Prostate gland (tissue), 2 donors: ENCODE data around the gene KSR2. TPM values are rescaled to one million over a fixed set of nuclear protein-coding genes. Genes with fewer than 3 reads are reported as not detected.

Experiments used
- DNase-seq: peaks from one replicate; pipeline ENCODE4 v3.0.0-alpha.2; 2019; ENCODE audit warnings: low spot score
- H3K27ac ChIP-seq, 2 donors: fragments of 200-600 bp; sonication (generic); 2 replicates each; pipeline ENCODE4 v1.5.1; 2017 to 2019
- H3K27me3 ChIP-seq: fragments of 200-600 bp; sonication (generic); replicated peaks from 2 replicates; pipeline ENCODE4 v1.5.1; 2019; ENCODE audit not compliant: insufficient read depth
- H3K36me3 ChIP-seq, 2 donors: fragments of 200-600 bp; sonication (generic); 1 replicate in 1 of 2; 2 replicates in 1 of 2; pipeline versions ENCODE4 v1.5.1 to v1.8.1; 2017 to 2019
- H3K4me1 ChIP-seq: fragments of 200-600 bp; sonication (generic); replicated peaks from 2 replicates; pipeline ENCODE4 v1.5.1; 2019
- H3K4me3 ChIP-seq, 2 donors: fragments of 200-600 bp; sonication (generic); 2 replicates each; pipeline ENCODE4 v1.5.1; 2017 to 2019
- H3K9me3 ChIP-seq: fragments of 200-600 bp; sonication (generic); 2 replicates; pipeline ENCODE4 v1.5.1; 2017
- CTCF ChIP-seq, 4 experiments: fragments of 200-600 bp in 2 of 4; fragments of 450-650 bp in 2 of 4; sonication (generic) in 2 of 4; IDR thresholded peaks; 1 replicate in 3 of 4; 2 replicates in 1 of 4; pipeline ENCODE4 v1.5.1; 2016 to 2019; ENCODE audit warnings: antibody characterized with exemption in 4 of 4, mild to moderate bottlenecking in 2 of 4, moderate library complexity in 2 of 4
- POLR2A ChIP-seq: fragments of 450-650 bp; IDR thresholded peaks from one replicate; pipeline ENCODE4 v1.6.1; 2016; ENCODE audit warnings: antibody characterized with exemption, mild to moderate bottlenecking
- POLR2AphosphoS5 ChIP-seq: sonication (generic); formaldehyde crosslinking; IDR thresholded peaks from one replicate; pipeline ENCODE4 v1.6.1; 2017; ENCODE audit warnings: antibody characterized with exemption
- WGBS: methylation state at CpG from one replicate; pipeline ENCODE4 v1.1.5; 2018; 5-methylcytosine and 5-hydroxymethylcytosine counted together
- intact Hi-C: fragments of 100-400 bp; cut with DNase I; formaldehyde crosslinking; loops from one replicate; pipeline ENCODE4 v1.14.2; 2022
- total RNA-seq, 2 donors: library from RNA; depleted of rRNA; stranded (reverse); fragments of >200 nt; gene quantifications; one replicate each; pipeline ENCODE4 v1.1.0, GENCODE V29; 2016

Gene KSR2
- total RNA-seq, 2 donors from 2014 or later = 1.0 to 1.7 TPM

- no peaks in the 10 kb centered on the region for H3K27me3 ChIP-seq
- 79% methylated on average over 5 of the region's 5 CpGs for WGBS
- H3K9me3 ChIP-seq = no peaks in the 10 kb centered on the region
- no peaks in the 10 kb centered on the region for H3K36me3 ChIP-seq
- H3K4me3 ChIP-seq = no peak overlapping the region
- no peak overlapping the region for H3K27ac ChIP-seq
- no peak for TF ChIP-seq CTCF (IDR thresholded peaks at IDR 0.05)
- no peak for TF ChIP-seq POLR2A
- no peak for TF ChIP-seq POLR2AphosphoS5
- intact Hi-C loops = no loop called here
- DNase-seq = no peak
- H3K4me1 ChIP-seq = no peaks in the 10 kb centered on the region
These were observed 12.5 kb upstream of the KSR2 start for GRCh38 chr12:117981267-117981666.

- H3K9me3 ChIP-seq = no peaks in the 10 kb centered on the region
- no peak for DNase-seq
- intact Hi-C loops = no loop called here
- 83% methylated on average over 4 of the region's 4 CpGs for WGBS
- H3K4me3 ChIP-seq = no peak overlapping the region
- no peak overlapping the region for H3K27ac ChIP-seq
- no peaks in the 10 kb centered on the region for H3K4me1 ChIP-seq
- no peaks in the 10 kb centered on the region for H3K36me3 ChIP-seq
- TF ChIP-seq POLR2AphosphoS5 (no peak), POLR2A (no peak), CTCF (IDR thresholded peaks at IDR 0.05) (no peak)
- no peaks in the 10 kb centered on the region for H3K27me3 ChIP-seq
These were observed 11.8 kb upstream of the KSR2 start for GRCh38 chr12:117980616-117981015.

GRCh38 chr12:117977373-117977772 lies 8.6 kb upstream of the KSR2 start:
- H3K9me3 ChIP-seq = no peaks in the 10 kb centered on the region
- WGBS = 97% methylated on average over 1 of the region's 1 CpG
- H3K27ac ChIP-seq = no peak overlapping the region
- H3K27me3 ChIP-seq = no peaks in the 10 kb centered on the region
- no peaks in the 10 kb centered on the region for H3K4me1 ChIP-seq
- TF ChIP-seq POLR2A = no peak
- no peak for TF ChIP-seq CTCF (IDR thresholded peaks at IDR 0.05)
- no peak for TF ChIP-seq POLR2AphosphoS5
- intact Hi-C loops = no loop called here
- no peaks in the 10 kb centered on the region for H3K36me3 ChIP-seq
- no peak overlapping the region for H3K4me3 ChIP-seq
- DNase-seq = no peak

- 74% methylated on average over 3 of the region's 3 CpGs for WGBS
- TF ChIP-seq POLR2A = no peak
- TF ChIP-seq POLR2AphosphoS5 = no peak
- TF ChIP-seq CTCF (IDR thresholded peaks at IDR 0.05) = no peak
These were observed 6.2 kb upstream of the KSR2 start for GRCh38 chr12:117975006-117975405.

GRCh38 chr12:117972301-117972700 lies 3.5 kb upstream of the KSR2 start:
- H3K36me3 ChIP-seq = no peaks in the 10 kb centered on the region
- no peaks in the 10 kb centered on the region for H3K9me3 ChIP-seq
- intact Hi-C loops = no loop called here
- no peak for TF ChIP-seq CTCF (IDR thresholded peaks at IDR 0.05)
- no peak for TF ChIP-seq POLR2A
- no peak for TF ChIP-seq POLR2AphosphoS5
- no peak for DNase-seq
- WGBS = 46% methylated on average over 2 of the region's 2 CpGs
- H3K4me3 ChIP-seq = no peak overlapping the region
- no peak overlapping the region for H3K27ac ChIP-seq
- H3K27me3 ChIP-seq = no peaks in the 10 kb centered on the region
- no peaks in the 10 kb centered on the region for H3K4me1 ChIP-seq

More at GRCh38 chr12:117975006-117975405, 6.2 kb upstream of the KSR2 start:
- Histone ChIP-seq H3K4me3 (no peak overlapping the region), H3K27ac (no peak overlapping the region), H3K27me3 (no peaks in the 10 kb centered on the region), H3K9me3 (no peaks in the 10 kb centered on the region), H3K36me3 (no peaks in the 10 kb centered on the region), H3K4me1 (no peaks in the 10 kb centered on the region)
- intact Hi-C loops = no loop called here
- no peak for DNase-seq
